ENCODE data around the gene EGLN2. TPM values are rescaled to one million over a fixed set of nuclear protein-coding genes. Genes with fewer than 3 reads are reported as not detected.
A peak's percentile ranks its signal among the peaks of the same experiment; 100 is the strongest.

EGLN2 gene
- total and polyA plus RNA-seq, 9 of the 15 experiments (the other 6 are each of a cell fraction or from before 2014, with no cell fraction given) = 9.6 to 114 (median 71.0) TPM

DNA sequence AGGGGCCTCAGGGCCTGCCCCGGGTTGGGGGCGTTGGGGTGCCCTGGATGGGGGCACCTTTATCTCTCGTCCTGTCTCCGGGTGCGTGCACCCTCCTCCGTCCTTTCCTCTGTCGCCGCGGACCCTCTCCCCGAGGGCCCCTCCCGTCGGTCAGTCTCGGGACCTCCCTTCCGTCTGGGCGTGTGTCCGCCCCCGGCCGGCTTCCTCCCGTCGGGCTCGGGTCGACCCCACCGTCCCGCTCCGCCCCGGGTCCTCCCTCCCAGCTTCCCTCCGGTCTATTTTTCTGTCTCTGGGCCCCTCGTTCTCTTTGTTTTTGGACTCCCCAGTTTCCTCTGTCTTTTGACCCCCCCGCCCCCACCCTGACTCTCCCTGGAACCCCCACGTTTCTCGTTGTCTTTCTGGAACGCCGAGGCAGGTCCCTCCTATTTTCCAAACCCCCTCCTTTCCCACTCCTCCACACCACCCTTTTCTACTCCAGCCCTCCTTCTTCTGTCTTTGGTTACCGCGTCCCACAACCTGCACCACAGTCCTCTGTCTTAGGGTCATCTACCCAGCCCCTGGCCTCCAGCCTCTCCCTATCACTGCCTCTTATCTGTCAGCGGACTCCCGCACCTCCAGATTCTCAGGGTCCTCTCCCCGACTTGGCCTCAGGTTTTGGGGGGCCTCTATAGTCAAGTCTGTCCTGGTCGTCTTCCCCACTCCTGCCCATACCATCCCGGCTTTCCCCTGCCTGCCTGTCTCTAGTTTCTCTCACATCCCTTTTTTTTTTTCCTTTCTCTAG lies 757 bp downstream of the EGLN2 start:
- intact Hi-C loops (cut with micrococcal nuclease) (loop anchor here (2.0 kb wide), 1 partner anchor 49 kb away; the partner anchor contains the start of genes ACTMAP and SNRPA), in situ Hi-C loops (cut with MboI) (no loop called here)
- Histone ChIP-seq H4K20me1 (replicated peaks; ENCODE audit: control insufficient read depth, insufficient read depth, low read length) (peaks cover 34% of the 10 kb centered on the region), H3K9ac (ENCODE audit: insufficient read depth in 1 of 2, low read depth in 2 of 2, low read length in 2 of 2) (peak overlapping the region; percentile 95 to 98), H3K4me2 (ENCODE audit: insufficient read depth, low read length) (peak overlapping the region; percentile 82), H3K36me3 (ENCODE audit: control insufficient read depth, insufficient read depth, low read length) (peaks cover 46% of the 10 kb centered on the region; the same call in 2 of the 3 replicates), H3K9me3 (replicated peaks; ENCODE audit: control insufficient read depth, insufficient read depth, low read depth, low read length) (no peaks in the 10 kb centered on the region), H3K27ac (ENCODE audit: extremely low read depth, low read depth, low read length) (peak overlapping the region; percentile 95), H3K27me3 (ENCODE audit: control insufficient read depth in 2 of 2, insufficient read depth in 2 of 2, low read length in 2 of 2) (no peaks in the 10 kb centered on the region), H3K79me2 (ENCODE audit: control insufficient read depth, insufficient read depth, low read length) (peaks cover 55% of the 10 kb centered on the region), H3K9me1 (ENCODE audit: control insufficient read depth, insufficient read depth, low read length) (peaks cover 13% of the 10 kb centered on the region), H2AFZ (ENCODE audit: low read depth, low read length) (peak overlapping the region; percentile 56; the same call in 1 of the 2 replicates), H3K4me1 (replicated peaks in 1 of 2; ENCODE audit: control insufficient read depth in 2 of 2, insufficient read depth in 2 of 2, low read length in 2 of 2) (peaks cover 53 to 64% of the 10 kb centered on the region in 2 experiments), H3K4me3 (peak overlapping the region; percentile 89)
- ChIA-PET POLR2A (interaction anchor here (1.4 to 1.9 kb wide), 2 partner anchors 47 to 49 kb away, joined by 9 to 11 read pairs; partner anchors contain the start of gene ACTMAP), CTCF (ENCODE audit: low intra/inter-chr PET ratio) (no interaction called here)
- peak; percentile 31 for ATAC-seq
- peak in 2 of 4 experiments; percentile 64 to 73 for DNase-seq (ENCODE audit: extremely low read depth in 1 of 4, low spot score in 3 of 4)
- WGBS (ENCODE audit: insufficient coverage, low coverage, missing lambda C conversion rate) = 4% methylated on average over 26 of the region's 40 CpGs
- peak; percentile 72 for FAIRE-seq
- BruUV-seq (replicated peaks) = no TSS peak
- TF ChIP-seq, protein P1, sequence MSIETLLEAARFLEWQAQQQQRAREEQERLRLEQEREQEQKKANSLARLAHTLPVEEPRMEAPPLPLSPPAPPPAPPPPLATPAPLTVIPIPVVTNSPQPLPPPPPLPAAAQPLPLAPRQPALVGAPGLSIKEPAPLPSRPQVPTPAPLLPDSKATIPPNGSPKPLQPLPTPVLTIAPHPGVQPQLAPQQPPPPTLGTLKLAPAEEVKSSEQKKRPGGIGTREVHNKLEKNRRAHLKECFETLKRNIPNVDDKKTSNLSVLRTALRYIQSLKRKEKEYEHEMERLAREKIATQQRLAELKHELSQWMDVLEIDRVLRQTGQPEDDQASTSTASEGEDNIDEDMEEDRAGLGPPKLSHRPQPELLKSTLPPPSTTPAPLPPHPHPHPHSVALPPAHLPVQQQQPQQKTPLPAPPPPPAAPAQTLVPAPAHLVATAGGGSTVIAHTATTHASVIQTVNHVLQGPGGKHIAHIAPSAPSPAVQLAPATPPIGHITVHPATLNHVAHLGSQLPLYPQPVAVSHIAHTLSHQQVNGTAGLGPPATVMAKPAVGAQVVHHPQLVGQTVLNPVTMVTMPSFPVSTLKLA (conservative IDR thresholded peaks at IDR 0.05) = peak in 1 of 2 experiments; percentile 29; a peak in 1 of 4 replicates
- TF ChIP-seq RBFOX2 (IDR thresholded peaks at IDR 0.05; ENCODE audit: low read depth, low read length) (peak; percentile 65), MAZ (CRISPR knock-in tag; conservative IDR thresholded peaks at IDR 0.05 in 1 of 2, IDR thresholded peaks at IDR 0.05 in 1 of 2) (peak; percentile 27 to 57; a peak in 2 of 4 replicates), RFX1 (IDR thresholded peaks at IDR 0.05) (no peak), ZNF263 (CRISPR knock-in tag; IDR thresholded peaks at IDR 0.05; ENCODE audit: borderline replicate concordance) (peak; percentile 45; the same call in 1 of the 2 replicates), MEIS2 (IDR thresholded peaks at IDR 0.05; ENCODE audit: partially characterized antibody) (no peak), POLR2AphosphoS5 (IDR thresholded peaks at IDR 0.05; ENCODE audit: control insufficient read depth, insufficient read depth, low read depth, low read length) (peak; percentile 9; the same call in 1 of the 2 replicates), ZSCAN32 (CRISPR knock-in tag; IDR thresholded peaks at IDR 0.05) (no peak)
- TF ChIP-seq, protein P2, sequence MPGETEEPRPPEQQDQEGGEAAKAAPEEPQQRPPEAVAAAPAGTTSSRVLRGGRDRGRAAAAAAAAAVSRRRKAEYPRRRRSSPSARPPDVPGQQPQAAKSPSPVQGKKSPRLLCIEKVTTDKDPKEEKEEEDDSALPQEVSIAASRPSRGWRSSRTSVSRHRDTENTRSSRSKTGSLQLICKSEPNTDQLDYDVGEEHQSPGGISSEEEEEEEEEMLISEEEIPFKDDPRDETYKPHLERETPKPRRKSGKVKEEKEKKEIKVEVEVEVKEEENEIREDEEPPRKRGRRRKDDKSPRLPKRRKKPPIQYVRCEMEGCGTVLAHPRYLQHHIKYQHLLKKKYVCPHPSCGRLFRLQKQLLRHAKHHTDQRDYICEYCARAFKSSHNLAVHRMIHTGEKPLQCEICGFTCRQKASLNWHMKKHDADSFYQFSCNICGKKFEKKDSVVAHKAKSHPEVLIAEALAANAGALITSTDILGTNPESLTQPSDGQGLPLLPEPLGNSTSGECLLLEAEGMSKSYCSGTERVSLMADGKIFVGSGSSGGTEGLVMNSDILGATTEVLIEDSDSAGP (CRISPR knock-in tag; IDR thresholded peaks at IDR 0.05) = no peak
- TF ChIP-seq, protein P3, sequence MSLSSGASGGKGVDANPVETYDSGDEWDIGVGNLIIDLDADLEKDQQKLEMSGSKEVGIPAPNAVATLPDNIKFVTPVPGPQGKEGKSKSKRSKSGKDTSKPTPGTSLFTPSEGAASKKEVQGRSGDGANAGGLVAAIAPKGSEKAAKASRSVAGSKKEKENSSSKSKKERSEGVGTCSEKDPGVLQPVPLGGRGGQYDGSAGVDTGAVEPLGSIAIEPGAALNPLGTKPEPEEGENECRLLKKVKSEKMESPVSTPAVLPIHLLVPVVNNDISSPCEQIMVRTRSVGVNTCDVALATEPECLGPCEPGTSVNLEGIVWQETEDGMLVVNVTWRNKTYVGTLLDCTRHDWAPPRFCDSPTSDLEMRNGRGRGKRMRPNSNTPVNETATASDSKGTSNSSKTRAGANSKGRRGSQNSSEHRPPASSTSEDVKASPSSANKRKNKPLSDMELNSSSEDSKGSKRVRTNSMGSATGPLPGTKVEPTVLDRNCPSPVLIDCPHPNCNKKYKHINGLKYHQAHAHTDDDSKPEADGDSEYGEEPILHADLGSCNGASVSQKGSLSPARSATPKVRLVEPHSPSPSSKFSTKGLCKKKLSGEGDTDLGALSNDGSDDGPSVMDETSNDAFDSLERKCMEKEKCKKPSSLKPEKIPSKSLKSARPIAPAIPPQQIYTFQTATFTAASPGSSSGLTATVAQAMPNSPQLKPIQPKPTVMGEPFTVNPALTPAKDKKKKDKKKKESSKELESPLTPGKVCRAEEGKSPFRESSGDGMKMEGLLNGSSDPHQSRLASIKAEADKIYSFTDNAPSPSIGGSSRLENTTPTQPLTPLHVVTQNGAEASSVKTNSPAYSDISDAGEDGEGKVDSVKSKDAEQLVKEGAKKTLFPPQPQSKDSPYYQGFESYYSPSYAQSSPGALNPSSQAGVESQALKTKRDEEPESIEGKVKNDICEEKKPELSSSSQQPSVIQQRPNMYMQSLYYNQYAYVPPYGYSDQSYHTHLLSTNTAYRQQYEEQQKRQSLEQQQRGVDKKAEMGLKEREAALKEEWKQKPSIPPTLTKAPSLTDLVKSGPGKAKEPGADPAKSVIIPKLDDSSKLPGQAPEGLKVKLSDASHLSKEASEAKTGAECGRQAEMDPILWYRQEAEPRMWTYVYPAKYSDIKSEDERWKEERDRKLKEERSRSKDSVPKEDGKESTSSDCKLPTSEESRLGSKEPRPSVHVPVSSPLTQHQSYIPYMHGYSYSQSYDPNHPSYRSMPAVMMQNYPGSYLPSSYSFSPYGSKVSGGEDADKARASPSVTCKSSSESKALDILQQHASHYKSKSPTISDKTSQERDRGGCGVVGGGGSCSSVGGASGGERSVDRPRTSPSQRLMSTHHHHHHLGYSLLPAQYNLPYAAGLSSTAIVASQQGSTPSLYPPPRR (CRISPR knock-in tag; IDR thresholded peaks at IDR 0.05; ENCODE audit: borderline replicate concordance) = no peak
- TF ChIP-seq, protein P4, sequence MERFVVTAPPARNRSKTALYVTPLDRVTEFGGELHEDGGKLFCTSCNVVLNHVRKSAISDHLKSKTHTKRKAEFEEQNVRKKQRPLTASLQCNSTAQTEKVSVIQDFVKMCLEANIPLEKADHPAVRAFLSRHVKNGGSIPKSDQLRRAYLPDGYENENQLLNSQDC (CRISPR knock-in tag; IDR thresholded peaks at IDR 0.05) = no peak

Measured in K562 (cell line).